ENCODE data around the gene ABCA10. TPM values are rescaled to one million over a fixed set of nuclear protein-coding genes. Genes with fewer than 3 reads are reported as not detected.

ABCA10 gene
- total RNA-seq, 1 donor from 2014 or later = 0.79 TPM

DNA sequence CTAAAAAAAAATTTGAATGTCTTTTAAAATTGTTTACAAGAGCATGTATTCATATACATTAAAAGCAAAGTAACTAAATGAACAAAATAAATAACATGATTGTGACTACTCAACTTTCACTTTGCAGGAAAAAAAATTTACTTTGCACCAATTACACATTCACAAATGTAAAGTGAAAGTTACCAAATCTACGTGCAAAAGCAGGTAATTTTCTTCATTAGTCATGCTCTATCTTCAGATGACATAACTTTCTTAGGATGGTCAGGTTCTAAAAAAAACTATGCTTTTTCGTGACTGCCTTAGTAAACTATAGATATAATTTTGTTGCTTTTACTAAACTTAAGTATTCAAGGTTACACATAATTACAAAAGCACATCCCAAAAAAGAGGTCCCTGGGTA is 17.0 kb upstream of the ABCA10 start:
- no peak overlapping the region for H3K4me3 ChIP-seq (ENCODE audit: low read depth, low read length)
- H3K36me3 ChIP-seq (ENCODE audit: control insufficient read depth, insufficient read depth, low read length) = no peaks in the 10 kb centered on the region
- TF ChIP-seq, protein P1, sequence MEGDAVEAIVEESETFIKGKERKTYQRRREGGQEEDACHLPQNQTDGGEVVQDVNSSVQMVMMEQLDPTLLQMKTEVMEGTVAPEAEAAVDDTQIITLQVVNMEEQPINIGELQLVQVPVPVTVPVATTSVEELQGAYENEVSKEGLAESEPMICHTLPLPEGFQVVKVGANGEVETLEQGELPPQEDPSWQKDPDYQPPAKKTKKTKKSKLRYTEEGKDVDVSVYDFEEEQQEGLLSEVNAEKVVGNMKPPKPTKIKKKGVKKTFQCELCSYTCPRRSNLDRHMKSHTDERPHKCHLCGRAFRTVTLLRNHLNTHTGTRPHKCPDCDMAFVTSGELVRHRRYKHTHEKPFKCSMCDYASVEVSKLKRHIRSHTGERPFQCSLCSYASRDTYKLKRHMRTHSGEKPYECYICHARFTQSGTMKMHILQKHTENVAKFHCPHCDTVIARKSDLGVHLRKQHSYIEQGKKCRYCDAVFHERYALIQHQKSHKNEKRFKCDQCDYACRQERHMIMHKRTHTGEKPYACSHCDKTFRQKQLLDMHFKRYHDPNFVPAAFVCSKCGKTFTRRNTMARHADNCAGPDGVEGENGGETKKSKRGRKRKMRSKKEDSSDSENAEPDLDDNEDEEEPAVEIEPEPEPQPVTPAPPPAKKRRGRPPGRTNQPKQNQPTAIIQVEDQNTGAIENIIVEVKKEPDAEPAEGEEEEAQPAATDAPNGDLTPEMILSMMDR (IDR thresholded peaks at IDR 0.05; ENCODE audit: insufficient read depth, low read length, severe bottlenecking) = no peak
- DNase-seq (ENCODE audit: low read depth) (peak; percentile 63), FAIRE-seq (no peak)
- H3K27me3 ChIP-seq (ENCODE audit: control insufficient read depth, insufficient read depth, low read length) = no peaks in the 10 kb centered on the region

DNA sequence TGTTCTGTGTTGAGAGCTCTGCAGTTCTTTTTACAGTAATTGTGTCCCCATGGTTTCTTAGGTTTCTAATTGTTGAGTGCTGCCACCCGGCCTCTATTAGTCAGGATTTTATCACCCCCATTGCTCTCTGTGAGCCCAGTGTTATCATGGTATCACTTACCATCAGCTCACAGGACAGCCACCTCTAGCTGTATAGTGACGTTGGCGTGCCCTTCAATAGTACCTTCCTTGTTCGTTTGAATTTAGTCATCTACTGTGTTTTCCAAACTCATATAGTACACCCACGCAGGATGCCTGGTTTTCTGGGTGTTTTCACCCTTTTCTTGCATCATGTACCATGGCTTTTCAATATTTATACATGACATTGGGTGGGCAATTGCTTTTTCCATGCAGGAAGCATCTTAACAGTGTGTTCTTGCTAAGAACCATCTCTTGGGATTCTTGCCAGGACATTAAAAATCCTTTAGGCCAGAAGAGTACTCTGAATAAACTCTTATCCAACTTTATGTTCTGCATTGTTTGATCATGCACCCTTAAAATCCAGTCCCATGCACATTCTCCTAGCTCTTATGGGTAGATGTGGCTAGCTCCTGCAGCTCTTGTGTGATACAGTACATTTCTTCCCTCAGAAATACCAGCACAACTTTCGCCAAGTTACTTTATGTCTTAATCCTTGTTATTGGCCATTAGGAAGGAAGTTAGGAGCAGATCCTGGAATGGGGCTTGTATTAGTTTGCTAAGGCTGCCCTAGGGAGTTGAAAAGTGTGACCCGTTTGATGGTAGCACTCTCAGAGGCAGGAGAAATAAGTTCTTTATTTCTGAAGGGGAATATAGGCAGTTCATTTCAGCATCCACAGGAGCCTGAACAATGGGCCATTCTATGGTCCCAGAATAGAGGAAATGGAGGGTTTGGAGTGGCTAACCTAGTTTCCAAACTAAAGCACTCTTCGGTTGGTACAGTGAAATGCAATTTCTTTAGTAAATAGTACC is 11.3 kb upstream of the ABCA10 start:
- no peak for FAIRE-seq
- H3K4me3 ChIP-seq (ENCODE audit: low read depth, low read length) = no peak overlapping the region
- H3K36me3 ChIP-seq (ENCODE audit: control insufficient read depth, insufficient read depth, low read length) = no peaks in the 10 kb centered on the region
- H3K27me3 ChIP-seq (ENCODE audit: control insufficient read depth, insufficient read depth, low read length) = no peaks in the 10 kb centered on the region
- DNase-seq (ENCODE audit: low read depth) = no peak
- TF ChIP-seq, protein P1 (IDR thresholded peaks at IDR 0.05; ENCODE audit: insufficient read depth, low read length, severe bottlenecking) = no peak

DNA sequence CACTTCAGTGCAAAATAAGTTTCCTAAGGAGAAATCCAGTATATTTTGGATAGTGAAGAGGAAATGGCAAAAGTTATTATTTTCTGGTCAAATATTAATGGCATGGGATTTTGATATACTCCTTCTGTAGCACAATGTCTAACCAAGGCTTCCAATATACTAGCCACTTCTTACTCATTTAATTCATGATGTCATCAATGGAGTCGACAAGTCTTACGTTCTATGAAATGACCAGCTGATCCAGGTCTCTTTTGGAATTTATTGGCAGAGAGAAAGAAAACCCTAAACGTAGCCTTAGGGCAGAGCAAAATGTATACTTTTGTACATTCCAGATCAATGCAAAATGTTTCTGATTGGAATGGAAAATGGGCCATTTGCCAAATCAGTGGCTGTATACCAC is 8.3 kb upstream of the ABCA10 start:
- TF ChIP-seq, protein P1 (IDR thresholded peaks at IDR 0.05; ENCODE audit: insufficient read depth, low read length, severe bottlenecking) = no peak
- FAIRE-seq (no peak), DNase-seq (ENCODE audit: low read depth) (no peak)
- no peaks in the 10 kb centered on the region for H3K27me3 ChIP-seq (ENCODE audit: control insufficient read depth, insufficient read depth, low read length)
- H3K36me3 ChIP-seq (ENCODE audit: control insufficient read depth, insufficient read depth, low read length) = no peaks in the 10 kb centered on the region
- no peak overlapping the region for H3K4me3 ChIP-seq (ENCODE audit: low read depth, low read length)

DNA sequence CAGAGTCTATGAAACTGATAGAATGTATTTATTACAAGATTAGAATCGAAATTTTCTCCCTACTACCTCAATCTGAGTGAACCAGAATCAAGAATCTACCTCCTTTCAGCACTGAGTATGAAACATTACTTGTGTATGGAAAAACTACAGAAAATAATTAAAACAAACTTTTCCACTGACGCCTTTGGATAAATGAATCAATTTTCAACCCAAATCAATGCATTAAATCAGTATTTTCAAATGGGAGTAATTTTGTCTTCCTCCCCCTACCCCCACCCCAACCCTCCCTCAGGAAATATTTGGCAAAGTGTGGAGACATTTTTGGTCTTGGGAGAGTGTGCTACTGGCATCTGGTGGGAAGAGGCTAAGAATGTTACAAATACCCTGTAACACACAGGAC is 7.8 kb upstream of the ABCA10 start:
- Histone ChIP-seq H3K27me3 (ENCODE audit: control insufficient read depth, insufficient read depth, low read length) (no peaks in the 10 kb centered on the region), H3K36me3 (ENCODE audit: control insufficient read depth, insufficient read depth, low read length) (no peaks in the 10 kb centered on the region), H3K4me3 (ENCODE audit: low read depth, low read length) (no peak overlapping the region)
- TF ChIP-seq, protein P1 (IDR thresholded peaks at IDR 0.05; ENCODE audit: insufficient read depth, low read length, severe bottlenecking) = no peak
- DNase-seq (ENCODE audit: low read depth) (no peak), FAIRE-seq (no peak)

DNA sequence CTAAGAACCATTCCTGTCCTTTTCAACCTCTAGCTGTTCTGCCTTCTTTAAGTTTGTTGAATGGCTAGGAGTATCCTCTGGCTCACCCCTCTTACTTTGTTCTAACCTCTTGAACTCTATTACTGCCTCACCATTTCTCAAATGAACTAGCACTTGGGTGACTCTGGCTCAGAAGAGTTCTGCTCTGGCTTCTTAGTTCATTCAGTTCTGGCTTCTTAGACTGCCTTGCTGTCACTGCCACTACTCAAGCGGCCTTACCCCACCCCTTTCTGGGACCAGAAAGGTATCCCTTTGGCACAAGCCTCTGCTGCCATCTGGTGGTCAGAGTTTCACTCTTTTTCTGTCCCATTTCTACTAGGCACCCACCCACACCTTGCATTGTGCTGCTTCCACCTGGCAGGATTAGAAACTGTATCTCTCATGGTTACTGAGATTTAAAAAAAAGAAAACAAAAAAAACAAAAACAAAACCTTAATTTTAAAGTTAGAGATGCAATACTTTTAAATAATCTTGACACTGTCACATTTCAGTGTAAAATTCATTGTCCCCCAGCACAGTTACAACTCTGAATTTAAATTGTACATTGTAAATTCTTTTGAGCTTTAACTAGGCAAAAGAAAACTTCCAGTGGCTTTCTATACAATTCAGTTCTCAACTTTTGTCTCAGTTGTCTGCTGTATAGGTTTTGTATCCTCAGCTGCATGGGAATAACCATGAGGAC is 6.9 kb upstream of the ABCA10 start:
- no peaks in the 10 kb centered on the region for H3K36me3 ChIP-seq (ENCODE audit: control insufficient read depth, insufficient read depth, low read length)
- TF ChIP-seq, protein P1 (IDR thresholded peaks at IDR 0.05; ENCODE audit: insufficient read depth, low read length, severe bottlenecking) = peak; percentile 85
- H3K27me3 ChIP-seq (ENCODE audit: control insufficient read depth, insufficient read depth, low read length) = no peaks in the 10 kb centered on the region
- no peak overlapping the region for H3K4me3 ChIP-seq (ENCODE audit: low read depth, low read length)
- FAIRE-seq = no peak
- DNase-seq (ENCODE audit: low read depth) = peak; percentile 62

Measured in bronchial epithelial cell (primary cell).